ENCODE measurements around the gene PSTPIP1. TPM values are rescaled to one million over a fixed set of nuclear protein-coding genes. Genes with fewer than 3 reads are reported as not detected.

The PSTPIP1 gene
- total and polyA plus RNA-seq, 2 of the 13 experiments (the other 11 are each of a cell fraction or from before 2014, with no cell fraction given) = 4.4 to 8.7 TPM

DNA sequence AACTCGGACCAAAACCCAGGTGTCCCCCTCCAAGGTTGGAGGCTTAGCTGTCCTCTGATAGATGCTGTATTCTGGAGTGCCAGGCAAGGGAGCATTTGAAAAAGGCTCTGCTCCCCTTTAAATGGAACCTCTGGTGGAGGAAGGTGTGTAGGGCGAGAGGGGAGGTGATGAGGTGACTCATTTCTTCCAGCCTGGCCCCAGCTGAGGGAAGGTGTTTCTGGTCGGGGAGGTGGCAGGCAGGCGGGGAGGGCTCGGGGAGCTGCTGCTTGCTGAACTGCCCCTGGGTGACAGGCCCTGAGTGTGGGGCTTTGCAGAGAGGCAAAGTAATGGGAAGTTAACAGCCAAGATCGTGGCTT lies 18.8 kb downstream of the PSTPIP1 start:
- Histone ChIP-seq H3K9me3 (ENCODE audit: low read length) (no peaks in the 10 kb centered on the region), H3K36me3 (replicated peaks in 1 of 2; ENCODE audit: control insufficient read depth in 1 of 2, insufficient read depth in 2 of 2, low read length in 2 of 2) (no peaks in the 10 kb centered on the region), H2AFZ (ENCODE audit: low read length) (no peak overlapping the region), H3K4me1 (ENCODE audit: insufficient read depth, low read length) (no peaks in the 10 kb centered on the region), H3K27ac (ENCODE audit: extremely low read length, insufficient read depth, low read length) (no peak overlapping the region), H3K27me3 (ENCODE audit: control insufficient read depth in 1 of 2, insufficient read depth in 2 of 2, low read length in 2 of 2) (peaks cover 9 to 73% of the 10 kb centered on the region in 2 experiments; a peak in 4 of 5 replicates), H3K79me2 (ENCODE audit: insufficient read depth, low read length) (no peaks in the 10 kb centered on the region), H3K4me3 (replicated peaks in 1 of 3; ENCODE audit: insufficient read depth in 1 of 3, low read depth in 2 of 3, low read length in 3 of 3) (no peak overlapping the region), H3K9ac (ENCODE audit: insufficient read depth, low read depth, low read length) (no peak overlapping the region), H3K4me2 (ENCODE audit: low read depth, low read length) (no peak overlapping the region), H4K20me1 (ENCODE audit: insufficient read depth, low read length) (no peaks in the 10 kb centered on the region)
- CTCF ChIA-PET (ENCODE audit: low intra/inter-chr PET ratio, low total read pairs) = no interaction called here
- ATAC-seq = no peak
- TF ChIP-seq GATA4 (IDR thresholded peaks at IDR 0.05; ENCODE audit: borderline replicate concordance, low read depth) = no peak
- TF ChIP-seq, protein P1, sequence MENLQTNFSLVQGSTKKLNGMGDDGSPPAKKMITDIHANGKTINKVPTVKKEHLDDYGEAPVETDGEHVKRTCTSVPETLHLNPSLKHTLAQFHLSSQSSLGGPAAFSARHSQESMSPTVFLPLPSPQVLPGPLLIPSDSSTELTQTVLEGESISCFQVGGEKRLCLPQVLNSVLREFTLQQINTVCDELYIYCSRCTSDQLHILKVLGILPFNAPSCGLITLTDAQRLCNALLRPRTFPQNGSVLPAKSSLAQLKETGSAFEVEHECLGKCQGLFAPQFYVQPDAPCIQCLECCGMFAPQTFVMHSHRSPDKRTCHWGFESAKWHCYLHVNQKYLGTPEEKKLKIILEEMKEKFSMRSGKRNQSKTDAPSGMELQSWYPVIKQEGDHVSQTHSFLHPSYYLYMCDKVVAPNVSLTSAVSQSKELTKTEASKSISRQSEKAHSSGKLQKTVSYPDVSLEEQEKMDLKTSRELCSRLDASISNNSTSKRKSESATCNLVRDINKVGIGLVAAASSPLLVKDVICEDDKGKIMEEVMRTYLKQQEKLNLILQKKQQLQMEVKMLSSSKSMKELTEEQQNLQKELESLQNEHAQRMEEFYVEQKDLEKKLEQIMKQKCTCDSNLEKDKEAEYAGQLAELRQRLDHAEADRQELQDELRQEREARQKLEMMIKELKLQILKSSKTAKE (CRISPR knock-in tag; IDR thresholded peaks at IDR 0.05; ENCODE audit: borderline replicate concordance) = no peak
- no peak for TF ChIP-seq CHD2 (IDR thresholded peaks at IDR 0.05; ENCODE audit: low read depth, low read length)
- TF ChIP-seq SOX6 (IDR thresholded peaks at IDR 0.05) = no peak
- TF ChIP-seq SOX6 (CRISPR knock-in tag; IDR thresholded peaks at IDR 0.05) = no peak
- TF ChIP-seq ZNF773 (CRISPR knock-in tag; IDR thresholded peaks at IDR 0.05; ENCODE audit: borderline replicate concordance) = no peak
- no peak for TF ChIP-seq RFX3 (CRISPR knock-in tag; IDR thresholded peaks at IDR 0.05)
- TF ChIP-seq KLF9 (CRISPR knock-in tag; IDR thresholded peaks at IDR 0.05; ENCODE audit: low read depth) = no peak
- TF ChIP-seq ZBTB8A (CRISPR knock-in tag; IDR thresholded peaks at IDR 0.05; ENCODE audit: borderline replicate concordance, low read depth) = no peak
- TF ChIP-seq ZNF761 (CRISPR knock-in tag; conservative IDR thresholded peaks at IDR 0.05) = no peak
- no peak for TF ChIP-seq MAF1 (CRISPR knock-in tag; IDR thresholded peaks at IDR 0.05; ENCODE audit: borderline replicate concordance)
- TF ChIP-seq ZNF850 (CRISPR knock-in tag; conservative IDR thresholded peaks at IDR 0.05) = no peak
- TF ChIP-seq HNF4A (CRISPR knock-in tag; IDR thresholded peaks at IDR 0.05) = no peak
- no peak for TF ChIP-seq KDM5A (IDR thresholded peaks at IDR 0.05; ENCODE audit: borderline replicate concordance, low read length)
- TF ChIP-seq ZNF441 (CRISPR knock-in tag; IDR thresholded peaks at IDR 0.05; ENCODE audit: borderline replicate concordance) = no peak
- TF ChIP-seq RBM22 (optimal IDR thresholded peaks at IDR 0.05; ENCODE audit: low read length) = no peak
- TF ChIP-seq, protein P2, sequence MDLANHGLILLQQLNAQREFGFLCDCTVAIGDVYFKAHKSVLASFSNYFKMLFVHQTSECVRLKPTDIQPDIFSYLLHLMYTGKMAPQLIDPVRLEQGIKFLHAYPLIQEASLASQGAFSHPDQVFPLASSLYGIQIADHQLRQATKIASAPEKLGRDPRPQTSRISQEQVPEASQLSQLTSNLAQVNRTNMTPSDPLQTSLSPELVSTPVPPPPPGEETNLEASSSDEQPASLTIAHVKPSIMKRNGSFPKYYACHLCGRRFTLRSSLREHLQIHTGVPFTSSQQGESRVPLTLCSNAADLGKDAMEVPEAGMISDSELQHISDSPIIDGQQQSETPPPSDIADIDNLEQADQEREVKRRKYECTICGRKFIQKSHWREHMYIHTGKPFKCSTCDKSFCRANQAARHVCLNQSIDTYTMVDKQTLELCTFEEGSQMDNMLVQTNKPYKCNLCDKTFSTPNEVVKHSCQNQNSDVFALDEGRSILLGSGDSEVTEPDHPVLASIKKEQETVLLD (CRISPR knock-in tag; IDR thresholded peaks at IDR 0.05; ENCODE audit: low read depth) = no peak
- TF ChIP-seq ZNF12 (CRISPR knock-in tag; IDR thresholded peaks at IDR 0.05) = no peak
- TF ChIP-seq KMT2B (CRISPR knock-in tag; IDR thresholded peaks at IDR 0.05) = no peak
- TF ChIP-seq, protein P3, sequence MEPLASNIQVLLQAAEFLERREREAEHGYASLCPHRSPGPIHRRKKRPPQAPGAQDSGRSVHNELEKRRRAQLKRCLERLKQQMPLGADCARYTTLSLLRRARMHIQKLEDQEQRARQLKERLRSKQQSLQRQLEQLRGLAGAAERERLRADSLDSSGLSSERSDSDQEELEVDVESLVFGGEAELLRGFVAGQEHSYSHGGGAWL (CRISPR knock-in tag; IDR thresholded peaks at IDR 0.05) = no peak
- no peak for TF ChIP-seq ZNF530 (CRISPR knock-in tag; IDR thresholded peaks at IDR 0.05; ENCODE audit: low read depth)
- 8% methylated on average over 6 of the region's 6 CpGs for WGBS (ENCODE audit: low lambda C conversion rate)
- intact Hi-C loops (cut with micrococcal nuclease; ENCODE audit: unreplicated experiment) (no loop called here), in situ Hi-C loops (cut with HindIII; ENCODE audit: extremely low pct_ligation_motif_present, low pct_unique_long_range_greater_than_20kb) (no loop called here)
- DNase-seq (ENCODE audit: low spot score) = no peak
- no peak for FAIRE-seq
- no TSS peak for BruUV-seq (replicated peaks)
- POLR2A ChIA-PET = no interaction called here

Measured in HepG2 (cell line).